NCI-H2227 treated with DMSO at 0.1 percent for 48 hours (cell line): ENCODE data around the gene TEF.
"Not testable (repeated sequence)": the region's sequence is repeated elsewhere in the genome, so short reads cannot be mapped to it uniquely, and the experiment has no call there.

Source experiments
- DNase-seq: peaks from one replicate; lab custom pipeline; 2025; lab: John Stamatoyannopoulos, UW

TEF gene

DNA sequence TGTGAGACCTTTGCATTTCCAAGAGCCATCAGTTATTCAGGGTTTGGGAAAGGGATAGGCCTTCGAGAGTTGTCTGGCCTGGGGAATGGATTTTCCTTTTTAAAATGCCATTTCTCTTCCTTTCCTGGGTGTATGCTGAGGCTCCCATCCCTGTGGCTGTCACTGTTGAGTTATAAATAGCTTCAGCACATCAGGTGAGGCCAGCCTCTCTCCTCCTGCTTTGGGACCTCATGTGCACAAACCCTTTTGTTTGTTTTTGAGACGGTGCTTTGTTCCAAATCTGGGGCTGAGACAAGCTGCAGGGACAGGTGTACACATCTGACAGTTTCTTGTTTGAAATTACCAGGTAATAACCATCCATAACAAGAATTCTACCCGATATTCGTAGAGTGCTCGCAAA, 1.3 kb downstream of the TEF start:
- DNase-seq = no peak

GRCh38 chr22:41384128-41384527, 2.4 kb downstream of the TEF start:
- DNase-seq = no peak

DNA sequence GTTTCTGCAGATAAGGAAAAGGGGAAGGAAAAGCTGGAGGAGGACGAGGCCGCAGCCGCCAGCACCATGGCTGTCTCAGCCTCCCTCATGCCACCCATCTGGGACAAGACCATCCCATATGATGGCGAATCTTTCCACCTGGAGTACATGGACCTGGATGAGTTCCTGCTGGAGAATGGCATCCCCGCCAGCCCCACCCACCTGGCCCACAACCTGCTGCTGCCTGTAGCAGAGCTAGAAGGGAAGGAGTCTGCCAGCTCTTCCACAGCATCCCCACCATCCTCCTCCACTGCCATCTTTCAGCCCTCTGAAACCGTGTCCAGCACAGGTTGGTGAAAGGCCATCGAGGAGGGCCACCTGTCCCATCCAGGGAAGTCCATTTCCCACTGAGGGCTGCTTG, 5.6 kb downstream of the TEF start:
- DNase-seq = no peak

GRCh38 chr22:41394012-41394356, 12.2 kb downstream of the TEF start:
- DNase-seq = no peak

DNA sequence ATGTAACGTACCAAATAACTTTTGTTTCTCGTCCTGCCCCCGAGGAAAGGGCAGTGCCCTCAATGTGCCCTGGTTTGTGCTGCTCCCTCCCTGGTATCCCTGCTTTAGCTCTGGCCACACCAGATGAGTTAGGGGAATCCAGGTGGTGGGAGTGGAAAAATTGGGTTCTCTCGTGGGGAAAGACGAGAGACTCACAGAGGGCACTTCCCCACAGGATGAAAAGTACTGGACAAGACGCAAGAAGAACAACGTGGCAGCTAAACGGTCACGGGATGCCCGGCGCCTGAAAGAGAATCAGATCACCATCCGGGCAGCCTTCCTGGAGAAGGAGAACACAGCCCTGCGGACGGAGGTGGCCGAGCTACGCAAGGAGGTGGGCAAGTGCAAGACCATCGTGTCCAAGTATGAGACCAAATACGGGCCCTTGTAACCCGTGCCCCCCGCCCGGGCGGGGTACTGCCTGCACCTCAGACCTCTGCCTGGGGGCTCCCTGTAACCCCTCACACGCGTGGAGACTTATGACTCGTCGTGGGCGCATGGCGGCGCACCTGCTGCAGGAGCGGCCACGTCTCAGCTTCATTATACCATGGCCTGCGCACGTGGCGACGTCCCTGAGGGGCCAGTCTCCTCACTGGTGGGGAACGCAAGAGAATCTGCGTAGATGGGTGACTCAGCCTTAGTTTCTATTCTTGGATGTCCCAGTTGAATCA, 13.9 kb downstream of the TEF start:
- no peak for DNase-seq

GRCh38 chr22:41397143-41397811, 15.5 kb downstream of the TEF start:
- DNase-seq = no peak

DNA sequence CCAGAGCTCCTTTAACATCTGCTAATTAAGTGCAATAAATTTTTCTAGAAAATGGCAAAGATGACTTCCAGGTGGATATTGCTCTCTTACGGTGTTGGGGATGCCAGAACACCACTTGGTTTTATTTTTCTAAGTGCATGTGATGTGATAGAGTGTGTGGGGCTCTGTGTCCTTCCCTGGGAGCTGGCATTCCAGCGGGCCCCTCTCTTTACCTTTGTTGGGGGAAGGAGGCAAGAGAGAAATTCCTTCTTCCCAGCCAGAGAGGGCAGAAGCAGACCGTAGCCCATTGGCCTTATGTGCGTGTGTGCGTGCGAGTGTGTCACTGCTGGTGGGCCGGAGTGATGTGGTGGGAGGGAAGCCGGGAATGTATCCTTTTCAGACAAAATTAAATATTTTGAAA, 17.2 kb downstream of the TEF start:
- DNase-seq = no peak

DNA sequence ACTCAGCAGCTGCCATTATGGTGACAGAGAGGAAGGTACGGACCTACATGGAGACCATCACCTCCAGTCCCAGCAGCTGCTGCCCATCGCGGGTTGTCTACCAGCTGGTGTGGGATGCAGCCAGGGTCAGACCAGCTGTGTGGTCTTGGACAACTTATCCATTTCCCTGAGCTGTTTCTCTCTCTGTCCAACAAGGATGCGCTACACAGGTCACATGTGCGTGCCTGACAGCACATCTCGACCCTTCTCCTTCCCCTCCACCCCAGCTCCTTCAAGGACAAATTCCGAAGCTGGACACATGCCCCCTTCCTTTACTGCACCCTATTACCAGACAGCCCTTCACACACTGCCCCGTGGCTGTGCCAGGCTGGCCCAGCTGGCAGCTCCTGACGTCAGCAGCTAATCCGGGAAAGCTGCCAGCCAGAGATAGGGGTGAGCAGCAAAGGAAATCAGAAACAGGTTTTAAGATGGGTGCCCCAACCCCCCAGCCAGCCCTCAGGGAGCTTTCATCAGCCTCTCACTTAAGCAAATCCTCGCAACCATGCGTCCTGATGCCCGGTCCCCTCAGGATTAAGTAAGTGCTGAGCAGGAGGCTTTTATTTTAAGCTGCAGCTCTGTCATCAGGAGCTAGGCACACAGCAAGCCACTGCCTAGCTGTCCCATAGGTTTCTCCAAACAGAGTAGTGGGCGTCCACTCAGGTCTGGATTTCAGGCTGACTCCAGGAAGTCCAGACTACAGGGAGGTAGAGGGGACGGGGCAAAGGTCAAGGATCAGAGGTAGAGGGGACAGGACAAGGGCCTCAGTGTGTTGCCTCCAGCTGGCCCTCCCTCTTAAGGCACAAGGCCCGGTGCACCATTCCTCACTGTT, 20.3 kb downstream of the TEF start:
- DNase-seq = no peak

DNA sequence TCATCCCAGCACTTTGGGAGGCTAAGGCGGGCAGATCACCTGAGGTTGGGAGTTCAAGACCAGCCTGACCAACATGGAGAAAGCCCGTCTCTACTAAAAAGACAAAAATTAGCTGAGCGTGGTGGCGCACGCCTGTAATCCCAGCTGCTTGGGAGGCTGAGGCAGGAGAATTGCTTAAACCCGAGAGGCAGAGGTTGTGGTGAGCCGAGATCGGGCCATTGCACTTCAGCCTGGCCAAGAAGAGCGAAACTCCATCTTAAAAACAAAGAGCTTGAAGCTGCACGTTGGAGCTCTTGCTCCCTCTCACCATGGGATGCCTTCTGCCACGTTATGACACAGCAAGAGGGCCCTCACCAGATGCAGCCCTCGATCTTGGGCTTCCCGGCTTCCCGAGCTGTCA, 21.1 kb downstream of the TEF start:
- not testable (repeated sequence) for DNase-seq

DNA sequence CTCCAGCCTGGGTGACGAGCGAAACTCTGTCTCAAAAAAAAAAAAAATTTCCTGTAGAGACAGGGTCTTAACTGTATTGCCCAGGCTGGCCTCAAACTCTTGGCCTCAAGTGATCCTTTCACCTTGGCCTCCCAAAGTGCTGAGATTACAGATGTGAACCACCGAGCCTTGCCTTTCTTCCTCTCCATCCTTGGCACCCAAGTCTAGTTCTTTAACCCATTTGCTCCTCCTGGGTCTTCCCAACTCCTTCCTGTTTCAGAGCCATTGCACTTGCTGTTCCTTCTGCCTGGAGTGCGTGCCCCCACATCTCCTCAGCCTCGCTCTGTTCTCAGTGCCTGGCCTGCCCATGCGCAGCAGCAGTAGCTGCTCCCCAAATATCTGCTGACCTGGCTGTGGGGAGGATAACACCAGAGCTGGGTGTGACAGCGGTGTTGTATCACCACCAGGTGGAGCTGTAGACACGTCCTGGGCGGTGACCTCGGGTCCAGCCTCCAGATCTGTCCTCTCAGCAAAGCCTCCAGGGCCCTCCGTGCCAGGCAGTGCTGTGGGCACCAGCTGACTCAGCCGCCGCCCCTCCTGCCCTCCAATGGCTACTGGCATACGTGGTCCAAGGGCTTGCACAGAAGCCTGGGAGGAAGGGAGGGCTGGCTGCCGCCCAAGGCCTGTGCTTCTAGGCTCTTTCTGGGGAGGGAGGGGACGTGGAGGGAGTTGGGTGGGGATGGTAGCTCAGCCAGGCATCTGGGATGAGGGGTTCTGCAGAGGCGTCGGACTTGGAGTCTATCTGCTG, 22.0 kb downstream of the TEF start:
- peak; percentile 64 for DNase-seq

DNA sequence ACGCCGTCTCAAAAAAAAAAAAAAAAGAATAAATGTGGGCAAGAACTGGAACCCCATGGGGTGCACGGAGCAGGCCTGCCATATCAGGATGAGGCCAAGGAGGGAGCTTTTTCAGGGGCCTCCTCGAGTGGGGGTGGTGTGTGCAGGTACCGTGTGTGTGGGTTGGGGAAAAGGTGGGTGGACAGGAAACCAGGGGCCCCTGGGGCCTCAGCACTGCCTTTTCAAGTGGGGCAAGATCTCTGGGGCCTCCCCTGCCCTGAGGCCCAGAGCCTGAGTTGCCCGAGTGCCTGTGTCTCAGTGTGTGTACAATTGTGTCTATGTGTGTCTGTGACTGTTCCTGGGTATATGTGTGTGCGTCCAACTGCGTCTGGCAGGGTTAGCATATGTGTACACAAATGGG, 23.8 kb downstream of the TEF start:
- DNase-seq = no peak

DNA sequence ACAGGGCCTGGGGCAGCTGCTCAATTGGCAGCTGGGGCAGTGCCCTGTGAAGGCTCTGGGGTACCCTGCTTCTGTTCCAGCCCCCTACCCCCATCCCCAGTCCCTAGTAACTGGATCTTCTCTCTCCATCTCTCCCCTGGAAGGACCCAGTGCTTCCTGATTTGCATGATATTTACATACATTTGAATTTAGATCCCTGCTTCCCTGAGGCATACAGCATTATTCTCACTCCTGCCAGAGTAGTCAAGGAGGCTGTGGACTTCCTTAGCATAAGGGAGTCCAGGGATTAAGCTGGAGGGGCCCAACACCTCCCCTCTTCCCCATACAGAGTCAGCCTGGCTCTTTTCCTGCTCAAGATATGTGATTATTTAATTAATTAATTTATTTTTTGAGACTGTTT, 24.7 kb downstream of the TEF start:
- no peak for DNase-seq

GRCh38 chr22:41407433-41407832, 25.7 kb downstream of the TEF start:
- DNase-seq = no peak

GRCh38 chr22:41408665-41409064, 26.9 kb downstream of the TEF start:
- no peak for DNase-seq

- DNase-seq = no peak
Observed at GRCh38 chr22:41410311-41410751, 28.6 kb downstream of the TEF start.

GRCh38 chr22:41411021-41411851, 29.5 kb downstream of the TEF start:
- DNase-seq = no peak

DNA sequence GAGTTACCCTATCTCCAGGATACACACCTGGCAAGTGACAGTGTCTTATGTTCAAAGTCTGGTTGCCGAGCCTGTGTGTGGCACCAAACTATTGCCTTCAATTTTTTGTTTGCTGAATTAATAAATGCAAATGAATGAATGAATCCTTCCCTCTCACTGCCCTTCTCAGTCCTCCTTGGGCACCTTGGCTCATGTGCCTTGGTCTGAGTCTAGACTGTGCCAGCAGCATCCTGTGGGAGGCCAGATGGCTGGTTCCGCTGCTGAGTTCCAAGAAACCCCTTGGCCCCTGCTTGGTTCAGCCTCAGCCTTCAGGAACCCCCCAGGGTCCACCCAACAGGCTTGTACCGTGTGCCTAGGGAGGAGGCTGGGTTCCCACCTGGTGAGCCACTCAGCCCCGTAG, 33.8 kb downstream of the TEF start:
- DNase-seq = no peak

- no peak for DNase-seq
Observed at GRCh38 chr22:41417622-41418390, 36.1 kb downstream of the TEF start.

- DNase-seq = no peak
Observed at GRCh38 chr22:41418717-41419116, 37.0 kb downstream of the TEF start.

DNA sequence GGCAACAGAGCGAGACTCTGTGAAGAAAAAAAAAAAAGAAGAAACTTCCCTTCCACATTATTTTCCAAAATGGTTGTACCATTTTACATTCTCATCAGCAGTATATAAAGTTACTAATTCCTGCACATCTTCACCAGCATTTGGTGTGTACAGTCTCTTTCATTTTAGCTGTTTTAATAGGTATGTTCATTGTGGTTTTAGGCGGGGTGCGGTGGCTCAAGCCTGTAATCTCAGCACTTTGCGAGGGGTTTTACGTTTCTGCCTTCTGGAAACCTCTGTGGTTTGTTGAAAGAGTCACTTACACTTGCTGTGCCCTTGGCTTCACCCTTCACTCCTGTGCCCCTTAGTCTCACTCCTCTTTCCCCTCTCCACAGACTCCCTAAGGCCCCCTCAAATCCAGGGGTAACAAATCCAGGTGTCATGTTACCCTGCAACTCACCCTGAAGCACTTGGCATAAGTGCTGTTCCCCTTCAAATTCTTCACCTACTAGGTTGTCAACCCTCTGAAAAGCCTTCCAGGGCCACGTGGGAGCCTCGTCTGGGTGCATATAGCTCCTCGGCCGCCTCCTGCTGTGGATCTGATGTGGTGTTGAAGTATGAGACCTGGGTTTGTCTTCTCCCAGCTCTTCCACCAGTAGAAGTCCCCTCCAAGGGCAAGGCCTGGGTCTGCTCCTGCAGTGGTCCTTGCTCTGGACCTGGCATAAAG, 44.1 kb downstream of the TEF start:
- no peak for DNase-seq
